Neural cell (in vitro differentiated cells): ENCODE measurements around the gene RAB3IL1.

Experiments
- CTCF ChIP-seq: fragments of 450-650 bp; IDR thresholded peaks from 2 replicates; pipeline ENCODE4 v1.5.1; 2014; ENCODE audit warnings: antibody characterized with exemption, mild to moderate bottlenecking, moderate library complexity; ENCODE audit not compliant: poor library complexity, severe bottlenecking
- EP300 ChIP-seq: fragments of 450-650 bp; conservative IDR thresholded peaks from 2 replicates; pipeline ENCODE4 v1.6.1; 2014; ENCODE audit warnings: antibody characterized with exemption, mild to moderate bottlenecking, moderate library complexity; ENCODE audit not compliant: poor library complexity, severe bottlenecking
- EZH2 ChIP-seq: fragments of 200-600, 300-800 bp; shearing (Covaris generic), sonication (generic); IDR thresholded peaks from 2 replicates; pipeline ENCODE4 v1.6.1; 2014; ENCODE audit warnings: antibody characterized with exemption, low read length, borderline replicate concordance, mild to moderate bottlenecking; ENCODE audit not compliant: insufficient read depth, poor library complexity, severe bottlenecking
- MXI1 ChIP-seq: fragments of 450-650 bp; conservative IDR thresholded peaks from 2 replicates; pipeline ENCODE4 v1.6.1; 2014; ENCODE audit warnings: antibody characterized with exemption, mild to moderate bottlenecking; ENCODE audit not compliant: poor library complexity, severe bottlenecking
- POLR2AphosphoS5 ChIP-seq: IDR thresholded peaks from 2 replicates; pipeline ENCODE4 v1.6.1; 2012
- RAD21 ChIP-seq: fragments of 450-650 bp; conservative IDR thresholded peaks from 2 replicates; pipeline ENCODE4 v1.6.1; 2014; ENCODE audit warnings: antibody characterized with exemption, mild to moderate bottlenecking, moderate library complexity
- REST ChIP-seq: IDR thresholded peaks from 2 replicates; pipeline ENCODE4 v1.6.1; 2012; ENCODE audit warnings: borderline replicate concordance
- SMC3 ChIP-seq: fragments of 450-650 bp; conservative IDR thresholded peaks from 2 replicates; pipeline ENCODE4 v1.6.1; 2014; ENCODE audit warnings: antibody characterized with exemption, mild to moderate bottlenecking, moderate library complexity; ENCODE audit not compliant: poor library complexity
- TAF1 ChIP-seq: IDR thresholded peaks from 2 replicates; pipeline ENCODE4 v1.6.1; 2012; ENCODE audit warnings: low read depth

- TF ChIP-seq CTCF, result no peak
- TF ChIP-seq POLR2AphosphoS5, result no peak
- no peak for TF ChIP-seq EZH2
- no peak for TF ChIP-seq REST
- no peak for TF ChIP-seq TAF1
- no peak for TF ChIP-seq SMC3
- no peak for TF ChIP-seq EP300
- no peak for TF ChIP-seq RAD21
- TF ChIP-seq MXI1, result no peak
These were observed 8.9 kb upstream of the RAB3IL1 start for GRCh38 chr11:61926235-61926634.
